HG03135 (cell line): Measurements from ENCODE around the gene GTF2I.
"Not testable (repeated sequence)": the region's sequence is repeated elsewhere in the genome, so short reads cannot be mapped to it uniquely, and the experiment has no call there.

ENCODE experiments used
- ATAC-seq: cut with Tn5 transposase; IDR thresholded peaks from one replicate; pipeline ENCODE4 v1.9.1; 2021; ENCODE audit warnings: mild to moderate bottlenecking, moderate library complexity; ENCODE audit not compliant: unreplicated experiment

GTF2I gene

GRCh38 chr7:74656441-74656836 lies 1.1 kb upstream of the GTF2I start:
- no peak for ATAC-seq

- ATAC-seq, result peak; percentile 62
Observed at GRCh38 chr7:74656837-74657691, 454 bp upstream of the GTF2I start.

- peak; percentile 52 for ATAC-seq
Observed at GRCh38 chr7:74658178-74659004, 873 bp downstream of the GTF2I start.

GRCh38 chr7:74660202-74660601 lies 2.7 kb downstream of the GTF2I start:
- ATAC-seq, result not testable (repeated sequence)

GRCh38 chr7:74661836-74662794 lies 4.6 kb downstream of the GTF2I start:
- ATAC-seq, result not testable (repeated sequence)

GRCh38 chr7:74665296-74665938 lies 7.9 kb downstream of the GTF2I start:
- ATAC-seq, result no peak

GRCh38 chr7:74667013-74667412 lies 9.5 kb downstream of the GTF2I start:
- not testable (repeated sequence) for ATAC-seq

GRCh38 chr7:74667520-74667919 lies 10.0 kb downstream of the GTF2I start:
- not testable (repeated sequence) for ATAC-seq

- ATAC-seq, result no peak
Observed at GRCh38 chr7:74671602-74672001, 14.1 kb downstream of the GTF2I start.

- no peak for ATAC-seq
Observed at GRCh38 chr7:74672343-74672915, 14.9 kb downstream of the GTF2I start.

- no peak for ATAC-seq
Observed at GRCh38 chr7:74674166-74674565, 16.6 kb downstream of the GTF2I start.

- ATAC-seq, result no peak
Observed at GRCh38 chr7:74682829-74683228, 25.3 kb downstream of the GTF2I start.

GRCh38 chr7:74683799-74684198 lies 26.3 kb downstream of the GTF2I start:
- no peak for ATAC-seq

GRCh38 chr7:74684473-74684872 lies 27.0 kb downstream of the GTF2I start:
- no peak for ATAC-seq

GRCh38 chr7:74684921-74685320 lies 27.4 kb downstream of the GTF2I start:
- no peak for ATAC-seq

GRCh38 chr7:74690474-74690873 lies 33.0 kb downstream of the GTF2I start:
- ATAC-seq, result no peak

- not testable (repeated sequence) for ATAC-seq
Observed at GRCh38 chr7:74704419-74704818, 46.9 kb downstream of the GTF2I start.

- no peak for ATAC-seq
Observed at GRCh38 chr7:74707238-74707637, 49.7 kb downstream of the GTF2I start.

- no peak for ATAC-seq
Observed at GRCh38 chr7:74708569-74709275, 51.2 kb downstream of the GTF2I start.
